SK-N-DZ (cell line): ENCODE measurements around the gene NRIP1.
"Not testable (repeated sequence)": the region's sequence is repeated elsewhere in the genome, so short reads cannot be mapped to it uniquely, and the experiment has no call there.

Source experiments
- DNase-seq: peaks from one replicate; pipeline ENCODE4 v3.0.0-alpha.2; 2015; ENCODE audit warnings: low spot score

NRIP1 gene

GRCh38 chr21:14981246-14981645 is 83.6 kb downstream of the NRIP1 start:
- no peak for DNase-seq

GRCh38 chr21:14979264-14979663 is 85.5 kb downstream of the NRIP1 start:
- DNase-seq: peak; percentile 16

- peak; percentile 38 for DNase-seq
These were observed 87.0 kb downstream of the NRIP1 start for GRCh38 chr21:14977814-14978213.

GRCh38 chr21:14975136-14975919 is 89.5 kb downstream of the NRIP1 start:
- no peak for DNase-seq

GRCh38 chr21:14972678-14973077 is 92.1 kb downstream of the NRIP1 start:
- DNase-seq: no peak

GRCh38 chr21:14968821-14969220 is 96.0 kb downstream of the NRIP1 start:
- no peak for DNase-seq

GRCh38 chr21:14968029-14968428 is 96.8 kb downstream of the NRIP1 start:
- DNase-seq: no peak

- no peak for DNase-seq
These were observed 100.2 kb downstream of the NRIP1 start for GRCh38 chr21:14964621-14965020.

GRCh38 chr21:14962217-14962616 is 102.6 kb downstream of the NRIP1 start:
- no peak for DNase-seq

GRCh38 chr21:14961502-14961901 is 103.3 kb downstream of the NRIP1 start:
- no peak for DNase-seq

GRCh38 chr21:14959343-14959742 is 105.5 kb downstream of the NRIP1 start:
- DNase-seq: no peak

- no peak for DNase-seq
These were observed 107.0 kb downstream of the NRIP1 start for GRCh38 chr21:14957836-14958235.

- DNase-seq: no peak
These were observed 108.0 kb downstream of the NRIP1 start for GRCh38 chr21:14956807-14957206.

GRCh38 chr21:14955936-14956520 is 108.8 kb downstream of the NRIP1 start:
- no peak for DNase-seq

- no peak for DNase-seq
These were observed 111.9 kb downstream of the NRIP1 start for GRCh38 chr21:14952916-14953315.

- DNase-seq: no peak
These were observed 115.2 kb downstream of the NRIP1 start for GRCh38 chr21:14949603-14950002.

- DNase-seq: no peak
These were observed 117.1 kb downstream of the NRIP1 start for GRCh38 chr21:14947613-14948160.

GRCh38 chr21:14945176-14945575 is 119.6 kb downstream of the NRIP1 start:
- no peak for DNase-seq

- DNase-seq: no peak
These were observed 121.2 kb downstream of the NRIP1 start for GRCh38 chr21:14943616-14944015.

- DNase-seq: no peak
These were observed 121.9 kb downstream of the NRIP1 start for GRCh38 chr21:14942801-14943490.

GRCh38 chr21:14927324-14927723 is 137.5 kb downstream of the NRIP1 start:
- not testable (repeated sequence) for DNase-seq

- no peak for DNase-seq
These were observed 138.6 kb downstream of the NRIP1 start for GRCh38 chr21:14926186-14926585.
